Cerebellar nuclear complex (tissue), 1 donor: ENCODE data around the gene MACROD2.

ENCODE experiments used
- DNase-seq, 2 experiments: peaks; one replicate each; lab custom pipeline; 2025; lab: John Stamatoyannopoulos, UW

Gene MACROD2

GRCh38 chr20:15913391-15914025 lies 1918.2 kb downstream of the MACROD2 start:
- no peak for DNase-seq

GRCh38 chr20:15916623-15917022 lies 1921.3 kb downstream of the MACROD2 start:
- DNase-seq: no peak

GRCh38 chr20:15917283-15917682 lies 1922.0 kb downstream of the MACROD2 start:
- no peak for DNase-seq

GRCh38 chr20:15918631-15919030 lies 1923.3 kb downstream of the MACROD2 start:
- no peak for DNase-seq

GRCh38 chr20:15919118-15919517 lies 1923.8 kb downstream of the MACROD2 start:
- DNase-seq: no peak

- no peak for DNase-seq
These were observed 1926.6 kb downstream of the MACROD2 start for GRCh38 chr20:15921930-15922329.

GRCh38 chr20:15922556-15922955 lies 1927.2 kb downstream of the MACROD2 start:
- no peak for DNase-seq

GRCh38 chr20:15923030-15923776 lies 1927.9 kb downstream of the MACROD2 start:
- DNase-seq: no peak

- no peak for DNase-seq
These were observed 1929.2 kb downstream of the MACROD2 start for GRCh38 chr20:15924556-15924955.

- DNase-seq: no peak
These were observed 1930.1 kb downstream of the MACROD2 start for GRCh38 chr20:15925376-15925775.

- DNase-seq: no peak
These were observed 1932.8 kb downstream of the MACROD2 start for GRCh38 chr20:15927893-15928650.

- no peak for DNase-seq
These were observed 1933.6 kb downstream of the MACROD2 start for GRCh38 chr20:15928946-15929345.

GRCh38 chr20:15930311-15931305 lies 1935.3 kb downstream of the MACROD2 start:
- DNase-seq: peak in 1 of 2 experiments; percentile 24

GRCh38 chr20:15931897-15932296 lies 1936.6 kb downstream of the MACROD2 start:
- DNase-seq: no peak

GRCh38 chr20:15937179-15937578 lies 1941.9 kb downstream of the MACROD2 start:
- no peak for DNase-seq

- DNase-seq: no peak
These were observed 1943.5 kb downstream of the MACROD2 start for GRCh38 chr20:15938847-15939246.

- DNase-seq: no peak
These were observed 1944.8 kb downstream of the MACROD2 start for GRCh38 chr20:15940127-15940526.

- no peak for DNase-seq
These were observed 1946.8 kb downstream of the MACROD2 start for GRCh38 chr20:15942130-15942529.

- no peak for DNase-seq
These were observed 1950.0 kb downstream of the MACROD2 start for GRCh38 chr20:15945289-15945688.

- DNase-seq: no peak
These were observed 1954.1 kb downstream of the MACROD2 start for GRCh38 chr20:15949391-15949790.

GRCh38 chr20:15951658-15952057 lies 1956.3 kb downstream of the MACROD2 start:
- no peak for DNase-seq

- no peak for DNase-seq
These were observed 1962.8 kb downstream of the MACROD2 start for GRCh38 chr20:15958142-15958541.
